ENCODE results near the gene GSK3B. TPM values are rescaled to one million over a fixed set of nuclear protein-coding genes. Genes with fewer than 3 reads are reported as not detected.
"Not testable (repeated sequence)": the region's sequence is repeated elsewhere in the genome, so short reads cannot be mapped to it uniquely, and the experiment has no call there.

The GSK3B gene
- total RNA-seq, 5 donors from 2014 or later (not counting 1 experiment from before 2014, with no cell fraction given) = 30.5 to 47.9 (median 32.7) TPM

DNA sequence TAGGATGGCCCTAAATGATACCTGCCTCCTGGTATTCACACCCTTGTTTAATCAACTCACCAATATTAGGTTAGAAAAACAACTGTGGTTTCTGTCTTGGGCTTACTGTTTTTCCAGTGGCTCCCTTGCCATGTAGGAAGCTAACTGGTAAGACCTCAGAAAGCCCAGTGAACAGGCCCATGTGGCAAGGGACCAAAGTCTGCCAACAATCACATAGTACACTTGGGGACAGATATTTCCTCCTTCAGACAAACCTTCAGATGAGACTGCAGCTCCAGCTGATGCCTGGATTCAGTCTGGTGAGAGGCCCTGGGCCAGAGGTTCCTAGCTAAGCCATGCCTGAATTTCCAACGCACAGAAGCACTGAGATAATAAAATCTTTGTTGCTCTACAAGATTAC, 96.1 kb downstream of the GSK3B start:
- Histone ChIP-seq H3K9me3 (no peaks in the 10 kb centered on the region), H3K4me3 (ENCODE audit: control insufficient read depth in 1 of 2, extremely low read depth in 1 of 2, low read length in 1 of 2) (no peak overlapping the region), H3K36me3 (ENCODE audit: control insufficient read depth in 2 of 2, extremely low read depth in 1 of 2, insufficient read depth in 1 of 2, low read length in 1 of 2) (peaks cover 3 to 4% of the 10 kb centered on the region in 2 donors), H3K27me3 (replicated peaks in 1 of 2; ENCODE audit: control insufficient read depth in 2 of 2, extremely low read depth in 1 of 2, insufficient read depth in 2 of 2, low read length in 1 of 2) (no peaks in the 10 kb centered on the region), H3K4me1 (ENCODE audit: control insufficient read depth in 1 of 2, extremely low read depth in 1 of 2, insufficient read depth in 2 of 2, low read length in 2 of 2) (peaks cover 0 to 3% of the 10 kb centered on the region in 2 experiments), H3K27ac (ENCODE audit: low read length) (no peak overlapping the region)
- peaks cover 56% of the 10 kb centered on the region for H3K36me3 Mint-ChIP-seq
- POLR2A ChIA-PET = no interaction called here
- no peak overlapping the region for H3K27ac Mint-ChIP-seq
- no peak overlapping the region for H3K4me3 Mint-ChIP-seq
- CTCF ChIA-PET = interaction anchor here in 1 of 2 donors (1.0 kb wide), 1 partner anchor 50 kb away, joined by 3 read pairs; no protein-coding TSS in a partner anchor
- peaks cover 0 to 5% (median 4%) of the 10 kb centered on the region in 3 donors for H3K9me3 Mint-ChIP-seq
- ATAC-seq (replicated peaks in 1 of 4) (no peak), DNase-seq (no peak)
- WGBS (ENCODE audit: insufficient coverage) = no CpG with 5 or more reads among the region's 1 CpG
- H3K4me1 Mint-ChIP-seq = peaks cover 36 to 56% (median 40%) of the 10 kb centered on the region in 3 donors
- no peaks in the 10 kb centered on the region for H3K27me3 Mint-ChIP-seq

DNA sequence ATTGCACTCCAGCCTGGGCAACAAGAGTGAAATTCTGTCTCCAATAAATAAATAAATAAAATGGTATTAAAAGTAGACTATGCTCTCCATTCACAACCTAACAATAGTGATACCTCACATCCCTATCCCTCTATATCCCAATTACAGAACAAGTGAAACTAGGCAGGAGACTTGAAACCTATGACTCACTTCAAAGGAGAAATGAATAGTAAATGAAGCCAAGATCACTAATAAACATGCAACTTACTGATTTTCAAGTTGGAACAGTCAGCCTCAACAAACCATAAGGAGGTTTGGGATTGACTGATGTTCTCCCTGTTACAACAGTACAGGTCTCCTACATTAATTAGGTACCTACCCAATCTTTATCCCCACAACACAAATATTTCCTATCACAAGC, 103.4 kb downstream of the GSK3B start:
- Histone ChIP-seq H3K4me1 (ENCODE audit: control insufficient read depth in 1 of 2, extremely low read depth in 1 of 2, insufficient read depth in 2 of 2, low read length in 2 of 2) (peaks cover 0 to 8% of the 10 kb centered on the region in 2 experiments), H3K36me3 (ENCODE audit: control insufficient read depth in 2 of 2, extremely low read depth in 1 of 2, insufficient read depth in 1 of 2, low read length in 1 of 2) (no peaks in the 10 kb centered on the region), H3K27ac (ENCODE audit: low read length) (no peak overlapping the region), H3K9me3 (peaks cover 3% of the 10 kb centered on the region), H3K4me3 (ENCODE audit: control insufficient read depth in 1 of 2, extremely low read depth in 1 of 2, low read length in 1 of 2) (no peak overlapping the region), H3K27me3 (replicated peaks in 1 of 2; ENCODE audit: control insufficient read depth in 2 of 2, extremely low read depth in 1 of 2, insufficient read depth in 2 of 2, low read length in 1 of 2) (no peaks in the 10 kb centered on the region)
- Mint-ChIP-seq H3K9me3 (peaks cover 2 to 7% (median 3%) of the 10 kb centered on the region in 3 donors), H3K36me3 (peaks cover 25% of the 10 kb centered on the region), H3K4me1 (peaks cover 37 to 48% (median 48%) of the 10 kb centered on the region in 3 donors), H3K4me3 (no peak overlapping the region), H3K27ac (no peak overlapping the region), H3K27me3 (no peaks in the 10 kb centered on the region)
- DNase-seq (no peak), ATAC-seq (replicated peaks in 1 of 4) (no peak)
- ChIA-PET POLR2A (no interaction called here), CTCF (no interaction called here)

DNA sequence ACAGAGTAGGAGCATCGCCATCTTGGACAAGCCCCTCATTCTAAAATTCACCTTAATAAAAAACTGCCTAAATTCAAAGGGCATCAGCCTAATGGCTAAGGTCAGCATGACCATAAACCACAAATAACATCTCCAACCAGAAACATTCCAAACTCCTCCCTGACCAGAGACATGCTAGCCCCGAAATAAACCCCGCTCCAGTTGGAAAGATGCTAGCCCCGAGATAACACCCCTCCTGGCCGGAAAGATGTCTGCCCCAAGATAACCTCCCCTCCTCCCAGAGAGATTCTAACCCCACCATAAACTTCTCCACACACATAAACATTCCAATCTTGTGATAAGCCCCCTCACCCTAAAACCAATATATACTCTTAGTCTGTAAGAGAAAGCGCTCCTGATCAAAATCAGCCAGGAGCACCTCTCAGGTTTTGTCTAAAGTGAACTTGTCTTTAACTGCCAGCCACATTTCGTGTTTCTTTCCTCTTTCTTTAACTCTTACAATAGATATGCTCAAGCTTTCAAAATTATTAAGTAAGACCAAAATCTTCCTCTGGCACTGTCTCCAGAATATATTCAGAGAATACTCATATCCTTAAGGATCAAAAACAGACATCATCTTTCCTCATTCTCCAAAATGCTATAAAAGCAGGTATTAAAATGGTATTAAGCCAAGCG, 104.1 kb downstream of the GSK3B start:
- peaks cover 3% of the 10 kb centered on the region for H3K9me3 ChIP-seq
- Mint-ChIP-seq H3K27me3 (no peaks in the 10 kb centered on the region), H3K27ac (no peak overlapping the region), H3K4me3 (no peak overlapping the region), H3K4me1 (peaks cover 38 to 52% (median 45%) of the 10 kb centered on the region in 3 donors), H3K9me3 (peaks cover 7 to 15% (median 10%) of the 10 kb centered on the region in 3 donors), H3K36me3 (peaks cover 33% of the 10 kb centered on the region)
- no peaks in the 10 kb centered on the region for H3K36me3 ChIP-seq (ENCODE audit: control insufficient read depth in 2 of 2, extremely low read depth in 1 of 2, insufficient read depth in 1 of 2, low read length in 1 of 2)
- WGBS (ENCODE audit: insufficient coverage) = 98% methylated on average over 7 of the region's 8 CpGs
- H3K4me3 ChIP-seq (ENCODE audit: control insufficient read depth in 1 of 2, extremely low read depth in 1 of 2, low read length in 1 of 2) = no peak overlapping the region
- ChIA-PET CTCF (interaction anchor here in 1 of 2 donors (0.6 kb wide), 1 partner anchor 459 kb away, joined by 4 read pairs; no protein-coding TSS in a partner anchor), POLR2A (interaction anchor here in 1 of 2 donors (0.6 kb wide), 1 partner anchor 517 kb away, joined by 4 read pairs; no protein-coding TSS in a partner anchor)
- DNase-seq (no peak), ATAC-seq (replicated peaks in 1 of 4) (no peak)
- peaks cover 0 to 8% of the 10 kb centered on the region in 2 experiments for H3K4me1 ChIP-seq (ENCODE audit: control insufficient read depth in 1 of 2, extremely low read depth in 1 of 2, insufficient read depth in 2 of 2, low read length in 2 of 2)
- H3K27me3 ChIP-seq (replicated peaks in 1 of 2; ENCODE audit: control insufficient read depth in 2 of 2, extremely low read depth in 1 of 2, insufficient read depth in 2 of 2, low read length in 1 of 2) = no peaks in the 10 kb centered on the region
- no peak overlapping the region for H3K27ac ChIP-seq (ENCODE audit: low read length)

GRCh38 chr3:119986812-119987211, 107.4 kb downstream of the GSK3B start:
- H3K27ac Mint-ChIP-seq = not testable (repeated sequence)

GRCh38 chr3:119981386-119981785, 112.9 kb downstream of the GSK3B start:
- 95% methylated on average over 4 of the region's 14 CpGs for WGBS (ENCODE audit: insufficient coverage)
- Histone ChIP-seq H3K27me3 (replicated peaks in 1 of 2; ENCODE audit: control insufficient read depth in 2 of 2, extremely low read depth in 1 of 2, insufficient read depth in 2 of 2, low read length in 1 of 2) (no peaks in the 10 kb centered on the region), H3K9me3 (peaks cover 3% of the 10 kb centered on the region), H3K27ac (ENCODE audit: low read length) (no peak overlapping the region), H3K4me3 (ENCODE audit: control insufficient read depth in 1 of 2, extremely low read depth in 1 of 2, low read length in 1 of 2) (no peak overlapping the region), H3K36me3 (ENCODE audit: control insufficient read depth in 2 of 2, extremely low read depth in 1 of 2, insufficient read depth in 1 of 2, low read length in 1 of 2) (peaks cover 0 to 7% of the 10 kb centered on the region in 2 donors), H3K4me1 (ENCODE audit: control insufficient read depth in 1 of 2, extremely low read depth in 1 of 2, insufficient read depth in 2 of 2, low read length in 2 of 2) (no peaks in the 10 kb centered on the region)
- POLR2A ChIA-PET = no interaction called here
- H3K27ac Mint-ChIP-seq = no peak overlapping the region
- peaks cover 69% of the 10 kb centered on the region for H3K36me3 Mint-ChIP-seq
- DNase-seq (no peak), ATAC-seq (replicated peaks in 1 of 4) (no peak)
- H3K4me3 Mint-ChIP-seq = no peak overlapping the region
- H3K4me1 Mint-ChIP-seq = peaks cover 45 to 66% (median 53%) of the 10 kb centered on the region in 3 donors
- H3K9me3 Mint-ChIP-seq = peaks cover 12 to 37% (median 20%) of the 10 kb centered on the region in 3 donors
- CTCF ChIA-PET = no interaction called here
- H3K27me3 Mint-ChIP-seq = no peaks in the 10 kb centered on the region

More at GRCh38 chr3:119986812-119987211, 107.4 kb downstream of the GSK3B start:
- H3K9me3 ChIP-seq; CTCF ChIA-PET; H3K36me3 ChIP-seq (ENCODE audit: control insufficient read depth in 2 of 2, extremely low read depth in 1 of 2, insufficient read depth in 1 of 2, low read length in 1 of 2); H3K4me1 ChIP-seq (ENCODE audit: control insufficient read depth in 1 of 2, extremely low read depth in 1 of 2, insufficient read depth in 2 of 2, low read length in 2 of 2); H3K27me3 Mint-ChIP-seq; POLR2A ChIA-PET; H3K4me3 Mint-ChIP-seq; ATAC-seq (replicated peaks in 1 of 4); H3K27ac ChIP-seq (ENCODE audit: low read length); DNase-seq; H3K4me3 ChIP-seq (ENCODE audit: control insufficient read depth in 1 of 2, extremely low read depth in 1 of 2, low read length in 1 of 2); H3K27me3 ChIP-seq (replicated peaks in 1 of 2; ENCODE audit: control insufficient read depth in 2 of 2, extremely low read depth in 1 of 2, insufficient read depth in 2 of 2, low read length in 1 of 2): not testable (repeated sequence)
- 100% methylated on average over 1 of the region's 4 CpGs for WGBS (ENCODE audit: insufficient coverage)
- peaks cover 15 to 38% (median 22%) of the 10 kb centered on the region in 3 donors for H3K9me3 Mint-ChIP-seq
- H3K4me1 Mint-ChIP-seq = peaks cover 39 to 48% (median 42%) of the 10 kb centered on the region in 3 donors
- H3K36me3 Mint-ChIP-seq = peaks cover 54% of the 10 kb centered on the region

DNA sequence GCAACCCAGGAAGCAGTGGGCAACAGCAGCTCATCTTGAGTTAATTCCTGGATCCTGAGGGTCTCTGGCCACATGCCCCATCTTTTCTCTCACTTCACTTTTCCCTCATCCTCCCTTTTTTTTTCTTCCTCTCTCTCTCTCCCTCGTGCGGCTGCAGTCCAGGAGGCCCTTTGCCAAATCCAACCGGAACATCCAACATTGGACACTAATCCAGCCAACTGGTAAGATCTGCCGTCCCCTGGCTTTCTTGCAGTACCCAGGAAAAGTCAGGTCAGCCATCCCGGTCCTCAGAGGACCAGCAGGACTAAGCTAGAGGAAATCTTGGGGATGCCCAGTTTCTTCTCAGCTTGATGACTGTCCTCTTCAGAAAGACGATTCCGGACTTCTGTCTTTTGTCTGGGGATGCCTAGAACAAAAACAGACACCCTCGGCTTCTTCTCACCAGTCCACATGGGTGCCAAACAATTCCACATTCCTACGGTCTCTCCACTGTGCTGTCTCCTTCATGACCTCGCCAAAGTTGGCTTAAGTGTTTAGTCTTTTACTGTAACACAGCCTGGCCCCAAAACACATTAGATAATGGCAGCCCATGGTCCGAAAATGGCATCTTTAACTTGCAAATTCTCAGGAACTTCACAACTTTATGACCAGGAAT, 115.6 kb downstream of the GSK3B start:
- WGBS (ENCODE audit: insufficient coverage) = 97% methylated on average over 8 of the region's 11 CpGs
- no peaks in the 10 kb centered on the region for H3K9me3 ChIP-seq
- ChIA-PET POLR2A (no interaction called here), CTCF (interaction anchor here in 1 of 2 donors (0.7 kb wide), 1 partner anchor 358 kb away, joined by 3 read pairs; no protein-coding TSS in a partner anchor)
- no peak overlapping the region for H3K4me3 ChIP-seq (ENCODE audit: control insufficient read depth in 1 of 2, extremely low read depth in 1 of 2, low read length in 1 of 2)
- no peaks in the 10 kb centered on the region for H3K27me3 ChIP-seq (replicated peaks in 1 of 2; ENCODE audit: control insufficient read depth in 2 of 2, extremely low read depth in 1 of 2, insufficient read depth in 2 of 2, low read length in 1 of 2)
- no peak overlapping the region for H3K27ac Mint-ChIP-seq
- DNase-seq (no peak), ATAC-seq (replicated peaks in 1 of 4) (no peak)
- H3K36me3 ChIP-seq (ENCODE audit: control insufficient read depth in 2 of 2, extremely low read depth in 1 of 2, insufficient read depth in 1 of 2, low read length in 1 of 2) = peaks cover 0 to 7% of the 10 kb centered on the region in 2 donors
- no peaks in the 10 kb centered on the region for H3K27me3 Mint-ChIP-seq
- H3K4me1 ChIP-seq (ENCODE audit: control insufficient read depth in 1 of 2, extremely low read depth in 1 of 2, insufficient read depth in 2 of 2, low read length in 2 of 2) = no peaks in the 10 kb centered on the region
- H3K36me3 Mint-ChIP-seq = peaks cover 50% of the 10 kb centered on the region
- no peak overlapping the region for H3K27ac ChIP-seq (ENCODE audit: low read length)
- H3K4me3 Mint-ChIP-seq = no peak overlapping the region
- H3K4me1 Mint-ChIP-seq = peaks cover 50 to 73% (median 56%) of the 10 kb centered on the region in 3 donors
- peaks cover 0 to 12% (median 4%) of the 10 kb centered on the region in 3 donors for H3K9me3 Mint-ChIP-seq

All from T-cell (primary cell).